Activated T-cell treated with anti-CD3 and anti-CD28 coated beads, Interleukin-2, amount 50 U/mL, for 48 hours (primary cell): ENCODE results near the gene NRCAM.

Experiments
- DNase-seq, 2 experiments: peaks; one replicate each; pipeline ENCODE4 v3.0.0-alpha.2; 2020

NRCAM gene

DNA sequence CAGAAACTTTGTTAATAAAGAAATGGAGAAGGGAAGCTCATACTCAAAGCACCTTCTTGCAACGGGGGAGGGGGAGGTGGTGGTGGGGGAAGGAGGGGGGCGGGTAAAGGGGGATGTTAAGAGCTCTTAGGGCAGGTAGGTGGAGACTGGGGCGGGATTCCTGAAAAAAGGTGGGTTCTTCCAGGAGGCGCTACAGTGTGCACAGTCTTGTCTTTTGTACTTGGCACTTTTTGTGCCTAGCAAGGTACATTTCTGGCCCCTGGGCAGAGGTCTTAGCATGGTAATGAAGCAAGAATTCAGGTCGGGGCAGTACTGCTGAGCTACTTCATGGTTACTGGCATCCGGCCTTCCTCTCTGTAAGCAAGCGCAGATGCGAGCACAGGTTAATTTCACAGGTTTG, 310.8 kb downstream of the NRCAM start:
- DNase-seq: no peak

DNA sequence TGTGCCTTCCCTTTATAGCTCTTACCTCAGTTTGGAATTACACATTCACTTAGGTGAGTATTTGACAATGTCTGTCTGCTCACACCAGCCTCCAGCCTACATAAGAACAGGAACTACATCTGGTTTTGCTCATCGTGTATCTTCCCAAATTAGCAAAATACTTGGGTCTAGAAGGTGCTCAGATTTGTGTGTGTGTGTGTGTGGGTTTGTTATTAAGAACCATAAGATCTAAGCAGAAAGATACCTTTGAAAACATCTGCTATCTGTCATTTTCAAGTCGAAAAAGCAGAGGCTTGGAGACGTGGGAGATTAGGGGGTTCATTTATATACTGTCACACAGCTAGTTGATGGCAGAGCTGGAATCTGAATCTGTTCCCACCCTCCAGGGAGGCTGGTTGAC, 311.3 kb downstream of the NRCAM start:
- no peak for DNase-seq

DNA sequence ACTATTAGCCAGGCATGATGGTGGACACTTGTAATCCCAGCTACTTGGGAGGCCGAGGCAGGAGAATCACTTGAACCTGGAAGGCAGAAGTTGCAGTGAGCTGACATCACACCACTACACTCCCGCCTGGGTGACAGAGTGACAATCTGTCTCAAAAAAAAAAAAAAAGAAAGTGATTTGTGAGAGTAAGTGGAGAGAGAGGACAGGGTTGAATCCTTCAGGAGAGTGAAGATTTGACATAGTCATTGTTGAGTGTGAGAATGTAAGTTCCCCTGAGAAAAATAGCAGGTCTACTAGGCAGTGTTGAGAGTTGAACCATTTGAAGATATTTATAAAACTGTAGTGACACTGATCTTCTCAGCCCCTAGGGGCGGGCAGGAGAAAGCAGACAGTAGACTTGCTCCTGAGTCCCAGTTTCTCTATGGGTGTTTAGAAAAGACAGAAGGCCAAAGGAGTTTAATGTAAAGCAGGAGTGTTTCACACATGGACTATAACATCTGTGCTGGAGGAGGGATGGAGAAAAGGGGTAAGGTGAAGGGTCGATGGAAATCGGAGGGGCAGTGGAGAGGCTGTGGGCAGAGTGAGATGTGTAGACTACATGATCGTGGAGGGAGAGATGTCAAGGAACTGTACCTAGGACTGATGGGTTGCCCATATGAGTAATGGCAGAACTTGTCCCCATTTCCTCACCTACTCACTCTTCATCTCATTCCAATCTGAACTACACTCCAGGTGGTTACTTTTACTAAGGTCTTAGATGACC, 312.4 kb downstream of the NRCAM start:
- DNase-seq: no peak

DNA sequence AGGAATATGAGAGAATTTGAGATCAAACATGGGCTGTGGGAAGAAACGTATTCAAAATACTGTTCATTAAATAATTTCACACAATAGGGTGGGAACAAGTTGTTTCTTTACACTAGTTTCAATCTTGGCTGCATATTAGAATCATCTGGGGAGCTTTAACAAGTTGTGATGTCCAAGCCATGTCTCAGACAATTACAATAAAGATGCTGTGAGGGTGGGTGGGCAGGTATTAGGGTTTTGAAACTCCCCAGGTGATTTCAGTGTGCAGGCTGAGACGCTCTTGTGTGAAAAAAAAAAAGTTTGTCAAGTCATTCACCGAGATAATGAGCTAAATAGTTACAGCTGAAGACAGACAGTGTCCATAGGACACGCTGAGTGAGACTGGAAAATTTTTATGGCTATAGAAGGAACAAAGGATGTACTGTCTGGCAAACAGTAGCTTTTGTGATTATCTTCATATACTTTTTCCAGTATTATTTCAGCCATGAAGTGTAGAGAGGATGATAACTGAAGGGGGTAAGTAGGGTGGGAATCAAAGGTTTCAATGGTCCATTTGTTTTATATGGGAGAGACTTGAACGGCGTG, 313.5 kb downstream of the NRCAM start:
- DNase-seq: no peak

DNA sequence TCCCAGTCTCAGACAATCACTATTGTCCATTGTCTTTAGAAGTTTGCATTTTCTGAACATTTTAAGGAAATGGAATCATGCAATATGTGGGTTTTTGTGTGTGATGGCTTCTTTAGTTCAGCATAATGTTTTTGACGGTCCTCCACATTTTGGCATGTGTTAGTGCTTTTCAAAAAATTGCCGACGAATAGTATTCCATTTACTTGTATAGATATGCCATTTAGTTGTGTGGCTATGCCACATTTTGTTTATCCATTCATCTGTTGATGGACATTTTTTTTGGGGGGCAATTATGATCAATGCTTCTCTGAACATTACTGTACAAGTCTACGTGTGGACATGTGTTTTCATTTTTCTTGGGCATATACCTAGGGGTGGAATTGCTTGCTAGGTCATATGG, 314.1 kb downstream of the NRCAM start:
- DNase-seq: no peak

DNA sequence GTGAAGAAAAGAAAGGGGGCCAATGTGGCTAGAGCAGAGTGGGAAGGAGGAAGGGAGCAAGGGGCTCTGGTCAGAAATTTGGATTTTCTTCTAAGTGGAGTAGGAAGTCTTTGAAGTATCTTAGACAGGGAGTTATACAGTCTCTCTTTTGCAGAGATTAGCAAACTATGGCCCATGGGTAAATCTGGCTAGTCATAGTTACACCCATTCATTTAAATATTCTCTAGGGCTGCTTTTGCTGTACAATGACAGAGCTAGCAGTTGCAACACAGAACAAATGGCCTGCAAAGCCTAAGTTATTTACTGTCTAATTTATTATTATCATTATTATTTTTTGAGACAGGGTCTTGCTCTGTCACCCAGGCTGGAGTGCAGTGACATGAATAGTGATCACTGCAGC, 315.6 kb downstream of the NRCAM start:
- DNase-seq: no peak

DNA sequence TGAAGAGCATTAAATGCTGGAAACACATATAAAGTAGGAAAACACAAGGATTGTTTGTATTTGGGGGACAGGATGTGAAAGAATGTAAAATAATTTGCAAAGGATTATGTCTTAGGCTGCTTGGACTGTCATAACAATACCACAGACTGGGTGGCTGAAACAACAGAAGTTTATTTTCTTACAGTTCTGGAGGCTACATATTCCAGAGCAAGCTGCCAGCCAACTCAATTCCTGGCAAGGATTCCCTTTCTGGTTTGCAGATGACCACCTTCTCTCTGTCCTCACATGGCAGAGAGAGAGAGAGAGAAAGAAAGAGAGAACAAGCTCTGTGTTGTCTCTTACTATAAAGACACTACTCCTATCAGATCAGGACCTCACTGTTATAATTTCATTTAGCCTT, 317.3 kb downstream of the NRCAM start:
- DNase-seq: no peak

DNA sequence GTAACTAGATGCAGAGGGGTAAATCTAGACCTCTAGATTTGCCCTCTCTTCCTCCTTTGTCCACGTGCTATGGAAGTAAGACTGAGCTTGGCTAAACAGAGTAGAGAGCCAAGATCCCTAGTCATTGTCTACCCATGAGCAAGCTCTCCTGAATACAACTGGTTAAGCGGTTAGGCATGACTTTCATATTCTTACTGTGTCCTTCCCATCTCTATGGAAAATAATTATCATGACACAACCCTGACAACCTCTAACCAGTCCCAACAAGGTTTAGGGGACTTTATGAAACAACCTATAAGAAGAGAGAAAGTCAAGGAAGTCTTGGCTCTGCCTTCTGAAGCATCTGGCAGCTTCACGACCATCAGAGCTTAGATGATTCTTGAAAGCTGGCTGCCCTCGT, 318.2 kb downstream of the NRCAM start:
- DNase-seq: no peak

DNA sequence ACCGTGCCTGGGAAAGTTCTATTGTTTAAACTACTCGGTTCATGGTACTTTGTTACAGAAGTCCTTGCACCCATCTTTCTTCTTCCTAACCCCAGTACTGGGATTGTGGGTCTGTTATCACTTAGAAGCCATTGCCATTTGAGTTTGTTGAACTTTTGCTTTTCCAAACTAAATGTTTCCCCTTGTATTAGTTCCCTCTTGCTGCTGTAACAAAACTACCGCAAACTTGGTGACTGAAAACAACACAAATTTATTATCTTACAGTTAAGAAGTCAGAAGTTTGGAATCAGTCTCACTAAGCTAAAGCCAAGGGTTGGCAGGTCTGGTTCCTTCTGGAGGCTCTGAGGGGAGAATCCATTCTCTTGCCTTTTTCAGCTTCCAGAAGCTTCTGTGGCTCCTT, 319.2 kb downstream of the NRCAM start:
- no peak for DNase-seq

DNA sequence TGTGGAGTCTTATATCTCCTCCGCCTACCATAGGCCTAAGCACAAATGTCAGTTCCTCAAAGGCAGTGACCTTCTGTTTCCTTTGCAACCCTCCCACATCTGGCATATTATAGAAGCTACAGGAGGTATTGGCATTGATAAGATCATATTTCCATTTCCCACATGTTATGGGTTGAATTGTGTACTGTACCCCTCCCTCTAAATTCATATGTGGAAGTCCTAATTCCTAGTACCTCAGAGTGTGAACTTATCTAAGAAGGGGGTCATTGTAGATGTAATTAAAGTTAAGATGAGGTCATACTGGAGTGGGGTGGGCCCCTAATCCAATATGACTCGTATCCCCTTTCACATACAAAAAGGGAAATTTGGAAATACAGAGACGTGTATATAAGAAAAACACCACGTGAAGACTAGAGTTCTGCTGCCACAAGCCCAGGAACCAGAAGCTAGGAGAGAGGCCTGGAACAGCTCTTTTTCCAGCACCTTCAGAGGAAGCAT, 320.0 kb downstream of the NRCAM start:
- DNase-seq: no peak

DNA sequence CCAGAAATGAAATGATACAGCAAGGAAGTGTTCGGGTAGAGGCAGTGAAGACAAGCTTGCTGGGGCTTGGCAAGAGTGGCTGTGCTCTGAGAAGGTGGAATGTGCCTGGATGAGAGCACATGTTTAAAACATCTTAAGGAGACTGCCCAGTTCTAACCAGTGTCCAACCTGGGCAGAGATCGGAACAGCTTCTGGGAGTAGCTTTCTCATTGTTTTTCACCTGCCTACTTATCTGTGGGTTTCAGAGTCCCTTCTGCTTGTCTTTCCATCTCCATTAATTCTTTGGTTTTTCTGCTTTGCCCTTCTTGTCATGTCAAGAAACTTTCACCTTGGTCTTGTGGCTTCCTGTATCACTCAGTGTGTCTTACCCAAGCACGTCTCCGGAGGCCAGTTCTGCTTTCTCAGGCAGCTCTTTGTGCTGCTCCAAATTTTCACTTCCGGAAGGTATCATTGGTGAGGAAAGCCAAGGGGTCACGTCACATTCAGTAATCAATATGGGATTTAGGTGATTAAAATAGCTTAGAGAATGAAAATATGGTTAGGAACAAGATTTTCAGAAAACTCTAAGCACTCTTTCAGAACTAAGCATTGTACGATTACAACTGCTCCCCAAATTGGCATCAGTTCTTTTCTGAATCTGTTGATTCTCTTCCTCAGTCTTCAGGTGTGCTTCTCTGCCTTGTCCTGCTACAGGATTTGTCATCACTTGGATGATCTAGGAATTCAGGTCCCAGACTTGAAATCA, 320.6 kb downstream of the NRCAM start:
- DNase-seq: peak; percentile 38 to 55

DNA sequence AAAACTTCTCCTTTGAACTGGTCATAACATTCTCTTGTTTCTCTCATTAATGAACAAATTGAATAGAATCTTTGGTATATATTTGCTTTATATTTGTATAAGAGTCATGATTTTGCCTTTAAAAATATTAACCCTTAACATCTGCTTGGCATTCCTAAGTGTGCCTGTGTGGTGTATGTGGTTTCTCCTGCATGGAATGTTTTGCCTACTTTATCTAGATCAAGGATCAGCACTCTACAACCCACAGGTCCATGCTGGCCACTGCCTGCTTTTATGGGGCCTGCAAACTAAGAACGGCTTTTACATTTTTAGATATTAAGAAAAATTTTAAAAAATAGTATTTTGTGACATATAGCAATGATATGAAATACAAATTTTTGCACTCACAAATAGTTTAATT, 321.8 kb downstream of the NRCAM start:
- no peak for DNase-seq

DNA sequence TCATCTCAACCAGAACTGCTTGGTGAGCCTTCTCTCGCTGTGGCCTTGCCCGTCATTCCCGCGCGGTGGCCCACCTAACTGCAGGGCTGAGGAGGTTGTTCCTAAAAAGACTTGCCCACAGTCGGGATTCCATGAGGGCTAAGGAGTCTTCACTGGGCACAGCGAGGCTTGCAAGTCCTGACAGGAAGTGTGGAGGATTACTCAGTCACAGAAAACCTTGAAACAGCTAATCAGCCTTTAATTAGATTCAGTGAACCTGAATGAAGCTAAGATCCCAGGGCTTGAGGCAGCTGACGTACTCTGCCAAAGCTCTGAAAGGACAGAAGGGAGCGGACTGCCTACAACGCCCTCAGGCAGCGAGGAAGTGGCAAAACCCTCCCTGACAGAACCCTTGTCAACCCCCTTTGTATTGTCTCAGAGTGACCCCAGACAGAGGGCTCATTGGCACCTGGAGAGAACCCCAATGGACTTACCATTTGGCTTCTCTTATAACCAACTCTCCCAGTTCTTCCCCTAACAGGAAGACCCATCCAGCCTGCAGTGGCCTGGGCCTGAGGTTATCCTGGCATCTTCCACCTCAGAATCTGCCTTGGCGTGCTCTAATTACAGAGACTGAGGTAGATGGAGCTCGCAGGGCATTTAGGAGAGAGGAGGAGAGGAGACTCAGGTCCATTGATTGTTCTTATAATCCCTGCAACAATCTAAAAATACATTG, 323.5 kb downstream of the NRCAM start:
- no peak for DNase-seq

DNA sequence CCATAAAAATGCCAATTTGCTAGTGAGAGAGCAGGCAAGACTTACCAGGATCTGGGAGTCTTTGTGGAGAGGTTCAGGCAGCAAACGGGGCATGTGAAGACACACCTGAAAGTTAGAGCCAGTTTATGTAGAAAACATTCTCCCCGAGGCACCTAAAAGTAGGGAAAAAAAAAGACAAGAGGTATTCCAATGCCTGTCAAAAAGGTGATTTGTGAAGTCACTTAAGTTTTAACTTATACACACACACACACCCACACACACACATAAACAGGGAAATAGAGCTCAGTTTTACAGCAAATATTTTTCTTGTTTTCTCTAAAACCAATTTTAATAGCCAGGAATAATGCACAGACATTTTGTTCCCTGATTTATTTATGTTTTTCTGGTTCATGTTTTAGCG, 326.0 kb downstream of the NRCAM start, which contains the start of gene LAMB4:
TSS of gene LAMB4 (minus strand) at position 101 of the 400 bp plus-strand sequence. CDS start 7,197 bp downstream, outside the sequence.
- DNase-seq: no peak

DNA sequence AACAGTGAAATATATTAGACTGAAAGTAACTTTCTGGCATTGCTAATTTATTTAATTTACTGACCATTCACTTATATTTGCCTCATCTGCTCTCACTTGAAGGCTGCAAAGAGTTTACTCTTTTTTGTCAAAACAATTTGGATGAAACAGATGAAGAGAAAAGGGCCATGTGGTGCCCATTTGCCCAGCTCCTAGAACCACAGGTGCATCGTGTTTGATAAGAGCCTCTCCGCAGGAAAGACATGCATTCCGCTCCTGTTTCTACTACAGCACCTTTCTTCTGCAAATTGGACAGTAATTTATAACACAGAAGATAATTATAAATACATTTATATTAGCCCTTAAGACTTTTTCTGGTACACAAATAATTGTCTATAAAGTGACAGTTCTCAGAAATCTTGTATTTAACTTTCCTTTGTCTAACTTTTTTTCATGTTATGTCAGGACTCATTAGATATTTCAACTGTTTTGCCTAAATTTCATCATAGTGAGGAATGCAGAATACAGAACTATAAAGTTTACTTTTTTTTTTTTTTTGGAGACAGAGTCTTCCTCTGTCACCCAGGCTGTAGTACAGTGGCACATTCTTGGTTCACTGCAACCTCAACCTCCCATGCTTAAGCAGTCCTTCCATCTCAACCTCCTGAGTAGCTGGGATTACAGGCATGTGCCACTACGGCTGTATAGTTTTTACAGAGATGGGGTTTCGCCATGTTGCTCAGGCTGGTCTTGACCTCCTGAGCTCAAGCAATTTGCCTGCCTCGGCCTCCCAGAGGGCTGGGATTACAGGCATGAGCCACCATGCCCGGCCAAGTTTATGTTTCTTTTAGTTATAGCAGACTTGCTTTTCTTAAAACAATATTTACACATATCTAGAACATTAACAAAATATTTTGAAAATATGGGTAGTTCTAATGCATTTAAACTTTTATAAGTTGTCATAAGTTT, 326.9 kb downstream of the NRCAM start:
- no peak for DNase-seq

DNA sequence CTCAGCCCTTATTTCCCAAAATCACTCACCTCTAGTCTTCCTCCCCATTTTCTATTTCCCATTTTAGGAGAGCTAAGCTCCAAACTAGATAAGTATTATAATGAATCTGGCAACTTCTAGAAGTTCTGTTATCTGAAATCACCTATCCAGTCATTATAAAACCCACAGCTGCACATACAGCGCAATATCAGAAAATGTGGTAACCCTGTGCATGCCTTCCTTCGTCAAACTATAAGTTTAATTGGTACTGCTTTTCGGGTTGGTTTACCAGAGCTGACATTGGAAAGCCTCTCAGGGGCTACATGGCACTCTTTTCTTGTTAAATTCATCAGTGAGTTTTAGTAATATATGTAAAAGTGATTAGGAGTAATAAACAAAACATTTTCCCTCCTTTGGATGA, 327.7 kb downstream of the NRCAM start:
- DNase-seq: no peak

DNA sequence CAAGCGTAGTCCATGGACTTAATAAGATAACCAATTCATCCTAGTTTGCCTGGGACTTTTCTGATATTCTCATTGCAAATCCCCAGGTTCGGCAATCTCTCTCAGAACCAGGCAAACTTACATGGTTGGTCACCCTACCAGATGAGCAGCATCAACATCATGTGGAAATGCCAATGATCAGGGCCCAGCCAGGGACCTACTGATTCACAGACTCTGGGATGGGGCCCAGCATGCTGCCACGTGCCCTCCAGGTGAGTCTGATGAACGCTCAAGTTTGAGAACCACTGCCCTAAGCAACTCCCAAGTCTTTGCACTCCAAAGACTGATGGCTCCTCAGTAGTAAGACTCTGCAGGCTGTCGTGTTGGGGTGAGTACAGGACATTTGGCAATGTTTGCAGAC, 328.8 kb downstream of the NRCAM start:
- no peak for DNase-seq

DNA sequence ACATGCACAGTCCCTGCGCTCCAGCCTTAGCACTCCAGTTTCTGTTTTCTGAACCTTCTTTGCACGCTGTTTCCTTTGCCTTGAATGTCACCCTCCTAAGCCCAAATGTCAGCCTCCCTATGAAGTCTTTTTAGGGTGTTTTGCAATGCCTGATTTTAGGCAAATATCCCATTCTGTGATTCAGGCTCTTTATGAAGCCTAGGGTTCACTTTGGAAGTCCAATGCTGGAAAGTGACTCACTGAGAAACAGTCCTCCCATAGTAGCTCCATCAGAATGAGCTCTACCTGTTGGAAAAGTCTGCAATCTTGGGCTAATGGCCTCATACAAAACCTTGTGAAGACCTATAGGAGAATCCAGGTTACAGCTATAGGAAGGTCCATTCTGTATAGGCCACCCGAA, 331.4 kb downstream of the NRCAM start:
- no peak for DNase-seq

DNA sequence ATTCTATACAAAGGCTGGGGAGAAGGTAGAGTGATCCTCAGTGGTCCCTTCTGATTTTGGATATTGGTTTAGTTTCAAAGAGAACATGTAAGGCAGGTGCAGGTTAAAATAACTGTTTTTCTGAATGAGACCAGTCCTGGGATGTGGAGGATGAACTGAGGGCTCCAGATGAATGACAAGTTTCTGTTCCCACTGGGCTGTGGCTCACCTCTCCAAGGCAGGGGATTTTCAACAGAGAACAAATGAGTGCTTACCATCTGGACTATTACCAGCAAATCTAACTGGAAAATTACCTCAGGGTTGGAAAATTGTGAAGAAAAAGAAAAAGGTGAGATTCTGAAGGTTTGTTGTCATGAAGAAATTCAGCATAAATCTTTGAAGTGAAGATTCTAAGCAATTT, 334.1 kb downstream of the NRCAM start:
- no peak for DNase-seq

DNA sequence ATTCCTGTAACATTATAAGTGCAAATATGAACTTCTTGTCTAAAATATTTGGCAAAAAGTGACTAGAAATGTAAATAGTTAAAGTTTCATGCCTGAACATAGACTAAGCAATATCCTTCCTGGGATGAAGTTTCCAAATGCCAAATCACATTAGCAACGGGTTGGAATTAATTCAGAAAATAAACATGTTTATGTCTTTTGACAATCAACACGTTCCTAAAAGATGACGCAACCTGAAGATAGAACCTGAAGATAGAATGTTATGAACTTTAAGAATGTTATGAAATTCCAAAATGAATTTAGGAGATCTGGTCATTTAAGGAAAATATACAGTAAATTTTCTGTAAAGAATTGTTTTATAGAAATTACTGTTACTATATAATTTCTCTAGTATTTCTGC, 335.3 kb downstream of the NRCAM start:
- no peak for DNase-seq

DNA sequence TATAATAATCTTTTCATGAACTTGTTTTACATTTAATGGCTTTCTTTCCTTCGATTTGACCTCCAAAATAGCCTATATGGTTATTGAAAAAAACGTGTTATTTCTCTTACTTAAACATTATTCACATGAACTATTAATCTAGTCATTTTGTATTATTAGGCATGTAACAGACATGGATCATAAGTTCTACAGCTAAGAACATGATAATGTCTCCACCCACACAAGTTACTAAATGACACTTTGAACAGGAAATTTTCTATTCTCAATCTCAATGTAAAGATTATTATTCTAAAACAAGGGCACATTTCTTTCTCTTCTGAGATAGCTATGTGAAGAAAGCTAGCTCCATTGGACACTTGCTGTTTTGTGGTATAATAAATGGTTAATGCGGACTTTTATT, 336.0 kb downstream of the NRCAM start:
- no peak for DNase-seq

DNA sequence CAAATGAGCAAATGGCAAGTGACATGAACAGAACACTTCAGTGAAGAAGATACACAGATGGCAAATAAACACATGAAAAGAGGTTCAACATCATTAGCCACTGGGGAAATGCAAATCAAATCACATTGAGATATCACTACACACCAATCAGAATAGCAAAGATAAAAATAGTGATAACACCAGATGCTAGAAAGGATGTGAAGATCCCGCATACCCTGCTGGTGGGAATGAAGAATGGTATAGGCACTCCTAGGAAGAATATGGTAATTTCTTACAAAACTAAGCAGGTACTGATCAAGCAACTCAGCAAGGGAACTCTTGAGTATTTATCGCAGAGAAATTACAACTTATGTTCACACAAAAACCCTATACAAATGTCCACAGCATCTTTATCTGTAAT, 337.3 kb downstream of the NRCAM start:
- DNase-seq: no peak
